C4-2B (cell line): ENCODE data around the gene ADAMTS10.

Experiments used
- H3K27ac ChIP-seq: fragments of 450-650 bp; 2 replicates; pipeline ENCODE4 v1.5.1; 2017
- CTCF ChIP-seq: fragments of 450-650 bp; conservative IDR thresholded peaks from 2 replicates; pipeline ENCODE4 v1.5.1; 2017; ENCODE audit warnings: mild to moderate bottlenecking
- ZFX ChIP-seq: fragments of 450-650 bp; IDR thresholded peaks from 2 replicates; pipeline ENCODE4 v1.6.1; 2017

Gene ADAMTS10

GRCh38 chr19:8589177-8589714, 21.3 kb downstream of the ADAMTS10 start:
- no peak overlapping the region for H3K27ac ChIP-seq
- TF ChIP-seq ZFX (no peak), CTCF (no peak)

- TF ChIP-seq CTCF, result peak; percentile 91
- no peak for TF ChIP-seq ZFX
- no peak overlapping the region for H3K27ac ChIP-seq
These were observed 24.4 kb downstream of the ADAMTS10 start for GRCh38 chr19:8585894-8586750.

- TF ChIP-seq CTCF (no peak), ZFX (no peak)
These were observed 25.3 kb downstream of the ADAMTS10 start for GRCh38 chr19:8584965-8585893.

GRCh38 chr19:8580710-8581281, 29.7 kb downstream of the ADAMTS10 start:
- peak; percentile 100 for TF ChIP-seq CTCF
- no peak for TF ChIP-seq ZFX
- no peak overlapping the region for H3K27ac ChIP-seq

More at GRCh38 chr19:8584965-8585893, 25.3 kb downstream of the ADAMTS10 start:
- H3K27ac ChIP-seq, result no peak overlapping the region

- no peak overlapping the region for H3K27ac ChIP-seq
- TF ChIP-seq CTCF (peak; percentile 98), ZFX (no peak)
These were observed 31.8 kb downstream of the ADAMTS10 start for GRCh38 chr19:8578642-8579265.

DNA sequence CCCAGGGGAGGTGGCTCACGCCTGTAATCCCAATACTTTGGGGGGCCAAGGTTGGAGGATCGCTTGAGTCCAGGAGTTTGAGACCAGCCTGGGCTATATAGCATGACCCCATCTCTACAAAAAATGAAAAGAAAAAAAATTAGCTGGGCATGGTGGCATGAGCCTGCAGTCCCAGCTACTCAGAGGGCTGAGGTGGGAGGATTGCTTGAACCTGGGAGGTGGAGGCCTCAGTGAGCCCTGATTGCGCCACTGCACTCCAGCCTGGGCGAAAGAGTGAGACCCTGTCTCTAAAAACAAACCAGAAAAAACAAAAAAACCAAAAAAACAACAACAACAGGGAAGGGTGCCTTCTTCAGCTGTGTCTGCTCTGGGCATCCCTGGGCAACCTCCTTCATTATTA, 32.8 kb downstream of the ADAMTS10 start:
- no peak overlapping the region for H3K27ac ChIP-seq
- TF ChIP-seq CTCF (no peak), ZFX (no peak)
